A549 (cell line): ENCODE data around the gene CAPZA3. TPM values are rescaled to one million over a fixed set of nuclear protein-coding genes. Genes with fewer than 3 reads are reported as not detected.

ENCODE experiments used
- ATAC-seq, 2 experiments: fragments of 200-7000 bp in 1 of 2; fragments of >200 bp in 1 of 2; cut with Nextera tagmentation in 1 of 2; cut with Tn5 transposase in 1 of 2; 3 replicates each; pipeline versions ENCODE4 v1.8.0 to v1.9.1; 2018 to 2020; ENCODE audit warnings: mild to moderate bottlenecking in 1 of 2, moderate library complexity in 1 of 2
- CTCF ChIA-PET: fragments of 300-600 bp; sonication (Branson Sonifier 250); formaldehyde crosslinking; extraction: SDS; loops from one replicate; lab custom pipeline; 2021; ENCODE audit warnings: antibody characterized with exemption, inconsistent platforms; lab: Yijun Ruan, JAX
- POLR2A ChIA-PET: fragments of 350-600 bp; formaldehyde crosslinking; extraction: SDS; loops from one replicate; lab custom pipeline; 2021; ENCODE audit warnings: antibody characterized with exemption, inconsistent platforms; lab: Yijun Ruan, JAX
- DNase-seq, 2 experiments: peaks; one replicate each; pipeline versions ENCODE4 v3.0.0 to v3.0.0-alpha.2; 2011 to 2016; ENCODE audit warnings: low read depth in 1 of 2, low spot score in 1 of 2
- FAIRE-seq: peaks from 2 replicates; lab custom pipeline; 2011; peaks lifted over from hg19 to GRCh38; lab: Jason Lieb, UNC
- H3K27ac ChIP-seq, 2 experiments: fragments of >200 bp; sonication (Bioruptor Twin); formaldehyde crosslinking; 3 replicates each; pipeline ENCODE4 v1.5.1; 2016 to 2017
- H3K4me1 ChIP-seq: fragments of >200 bp; sonication (Bioruptor Twin); formaldehyde crosslinking; 3 replicates; pipeline ENCODE4 v1.6.1; 2016
- H3K4me2 ChIP-seq: fragments of >200 bp; sonication (Bioruptor Twin); formaldehyde crosslinking; 3 replicates; pipeline ENCODE4 v1.6.1; 2016
- H3K4me3 ChIP-seq: fragments of >200 bp; sonication (Bioruptor Twin); formaldehyde crosslinking; 3 replicates; pipeline ENCODE4 v1.5.1; 2016
- H3K9me3 ChIP-seq: fragments of >200 bp; sonication (Bioruptor Twin); formaldehyde crosslinking; 3 replicates; pipeline ENCODE4 v1.6.1; 2016
- BHLHE40 ChIP-seq: IDR thresholded peaks from 2 replicates; pipeline ENCODE4 v1.6.1; 2012; ENCODE audit warnings: low read depth, low read length, inconsistent platforms
- CEBPB ChIP-seq, 2 experiments: fragments of >200 bp in 1 of 2; sonication (Bioruptor Twin) in 1 of 2; formaldehyde crosslinking in 1 of 2; IDR thresholded peaks; 2 replicates each; pipeline ENCODE4 v1.6.1; 2012 to 2016
- CHD4 ChIP-seq: fragments of 200-600 bp; sonication (generic); IDR thresholded peaks from 2 replicates; pipeline ENCODE4 v1.6.1; 2016; ENCODE audit warnings: antibody characterized with exemption, mild to moderate bottlenecking, borderline replicate concordance
- EHF ChIP-seq: fragments of 250-450 bp; sonication (Bioruptor Pico); IDR thresholded peaks from 2 replicates; pipeline ENCODE4 v1.5.0; 2020; ENCODE audit warnings: mild to moderate bottlenecking
- FOSL2 ChIP-seq, 2 experiments: fragments of 450-650 bp in 1 of 2; fragments of >200 bp in 1 of 2; sonication (Bioruptor Twin) in 1 of 2; formaldehyde crosslinking; IDR thresholded peaks; 2 replicates each; pipeline versions ENCODE4 v1.5.0 to v1.6.1; 2016 to 2020; ENCODE audit warnings: mild to moderate bottlenecking in 1 of 2, moderate library complexity in 1 of 2
- JUNB ChIP-seq: fragments of >200 bp; sonication (Bioruptor Twin); formaldehyde crosslinking; IDR thresholded peaks from 2 replicates; pipeline ENCODE4 v1.6.1; 2016
- KDM5A ChIP-seq: fragments of 200-600 bp; sonication (generic); IDR thresholded peaks from 2 replicates; pipeline ENCODE4 v1.6.1; 2016; ENCODE audit warnings: antibody characterized with exemption, mild to moderate bottlenecking
- MYC ChIP-seq: IDR thresholded peaks from 2 replicates; pipeline ENCODE4 v1.6.1; 2012; ENCODE audit warnings: mild to moderate bottlenecking, inconsistent platforms, low read length, improper control_type of control experiment, borderline replicate concordance
- NPAS2 ChIP-seq: fragments of 250-450 bp; sonication (Bioruptor Pico); IDR thresholded peaks from 2 replicates; pipeline ENCODE4 v1.8.0; 2022; ENCODE audit warnings: mild to moderate bottlenecking, moderate library complexity, borderline replicate concordance
- PHF8 ChIP-seq: fragments of 200-600 bp; sonication (generic); IDR thresholded peaks from 2 replicates; pipeline ENCODE4 v1.6.1; 2016; ENCODE audit warnings: low read depth, mild to moderate bottlenecking, antibody characterized with exemption, moderate library complexity, borderline replicate concordance
- POLR2A ChIP-seq: IDR thresholded peaks from 2 replicates; pipeline ENCODE4 v1.6.1; 2012; ENCODE audit warnings: mild to moderate bottlenecking, low read length
- POLR2AphosphoS2 ChIP-seq: conservative IDR thresholded peaks from 2 replicates; pipeline ENCODE4 v1.6.1; 2012; ENCODE audit warnings: low read length, improper control_type of control experiment, inconsistent platforms
- RCOR1 ChIP-seq: fragments of 150-350 bp; IDR thresholded peaks from 2 replicates; pipeline ENCODE4 v1.6.1; 2014; ENCODE audit warnings: antibody characterized with exemption, low read length, low read depth
- RFX5 ChIP-seq: fragments of 450-650 bp; IDR thresholded peaks from 2 replicates; pipeline ENCODE4 v1.7.1; 2014; ENCODE audit warnings: antibody characterized with exemption, mild to moderate bottlenecking, moderate library complexity
- SREBF2 ChIP-seq: fragments of 450-650 bp; IDR thresholded peaks from 2 replicates; pipeline ENCODE4 v1.6.1; 2014; ENCODE audit warnings: mild to moderate bottlenecking, moderate library complexity
- TFCP2L1 ChIP-seq: fragments of 250-450 bp; sonication (Bioruptor Pico); IDR thresholded peaks from 2 replicates; pipeline ENCODE4 v1.5.0; 2021; ENCODE audit warnings: mild to moderate bottlenecking
- TP53 ChIP-seq: fragments of 250-450 bp; sonication (Bioruptor Pico); IDR thresholded peaks from 2 replicates; pipeline ENCODE4 v1.5.0; 2021; ENCODE audit warnings: mild to moderate bottlenecking, moderate library complexity
- WGBS: methylation state at CpG from one replicate; pipeline ENCODE4 v1.1.6; 2017; ENCODE audit errors: missing lambda C conversion rate; 5-methylcytosine and 5-hydroxymethylcytosine counted together
- polyA plus RNA-seq, 4 experiments: library from polyadenylated mRNA; depleted of rRNA in 3 of 4; stranded (reverse); fragments of >200 nt; fragmentation: RNase III in 1 of 4; extraction: RNeasy Plus Mini Kit Qiagen cat#74134 plus additional on column Dnase treatment in 1 of 4; gene quantifications; 2 replicates in 3 of 4; 3 replicates in 1 of 4; pipeline ENCODE4 v1.2.3, GENCODE V29; 2011 to 2017
- TF ChIP-seq, protein P1 (sequence below): IDR thresholded peaks from 2 replicates; pipeline ENCODE4 v1.6.1; 2012
- TF ChIP-seq, protein P2 (sequence below): fragments of >200 bp; sonication (Bioruptor Twin); formaldehyde crosslinking; IDR thresholded peaks from 3 replicates; pipeline ENCODE4 v1.6.1; 2016
- TF ChIP-seq, protein P3 (sequence below): fragments of >200 bp; sonication (Bioruptor Twin); formaldehyde crosslinking; IDR thresholded peaks from 3 replicates; pipeline ENCODE4 v1.5.1; 2016
- TF ChIP-seq, protein P4 (sequence below): fragments of 450-650 bp; IDR thresholded peaks from 2 replicates; pipeline ENCODE4 v1.6.1; 2014; ENCODE audit warnings: antibody characterized with exemption
- TF ChIP-seq, protein P5 (sequence below): IDR thresholded peaks from 2 replicates; pipeline ENCODE4 v1.6.1; 2012; ENCODE audit warnings: low read depth, borderline replicate concordance

Gene CAPZA3
- polyA plus RNA-seq, 2 of the 4 experiments (the other 2 are of a cell fraction), result not detected

DNA sequence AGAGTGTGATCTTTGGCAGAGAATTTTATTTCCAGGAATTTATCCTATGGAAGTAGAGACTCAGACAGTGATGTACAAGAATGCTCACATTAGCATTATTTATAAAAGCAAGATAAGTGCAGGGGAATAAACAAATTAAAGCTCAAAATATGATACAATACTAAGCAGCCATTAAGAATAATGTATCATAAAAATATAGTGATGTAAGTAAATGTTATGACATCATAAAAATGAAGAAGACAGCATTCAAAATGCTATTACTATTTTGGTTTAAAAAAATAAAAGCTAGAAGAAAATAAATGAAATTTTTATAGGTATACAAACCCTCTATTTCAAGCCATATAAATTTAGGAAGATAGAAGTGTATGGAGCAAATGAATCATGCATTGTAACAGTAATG lies 17.2 kb upstream of the CAPZA3 start:
- DNase-seq, result no peak
- Histone ChIP-seq H3K4me1 (0 out of 3 replicates have a peak, but pooled peaks cover 3% of the 10 kb centered on the region), H3K4me2 (no peak overlapping the region), H3K9me3 (no peaks in the 10 kb centered on the region), H3K27ac (no peak overlapping the region), H3K4me3 (no peak overlapping the region)
- CTCF ChIA-PET, result no interaction called here
- no peak for ATAC-seq
- TF ChIP-seq NPAS2 (CRISPR knock-in tag), result no peak
- no peak for TF ChIP-seq POLR2AphosphoS2
- TF ChIP-seq TFCP2L1 (CRISPR knock-in tag), result no peak
- TF ChIP-seq SREBF2, result no peak
- no peak for FAIRE-seq
- POLR2A ChIA-PET, result no interaction called here

DNA sequence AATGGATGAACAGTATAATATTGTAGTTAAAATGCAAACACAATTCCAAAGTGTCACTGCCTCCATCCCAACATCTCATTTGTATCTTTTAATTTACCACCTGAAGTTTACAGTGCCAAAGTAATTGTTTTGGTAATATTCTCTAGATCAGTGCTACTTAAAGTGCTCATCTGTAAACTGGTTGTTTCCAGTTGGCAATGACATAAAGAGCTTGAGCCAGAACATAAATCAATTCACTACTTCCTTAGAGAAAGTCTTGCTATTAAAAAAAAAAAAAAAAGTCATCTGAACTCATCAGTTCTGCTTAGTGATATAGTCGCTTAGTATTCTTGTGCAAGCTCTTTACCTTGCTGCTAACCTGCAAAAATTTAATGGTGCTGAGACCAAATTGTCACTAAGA lies 16.5 kb upstream of the CAPZA3 start:
- 48% methylated on average over 1 of the region's 1 CpG for WGBS
- ChIA-PET CTCF (no interaction called here), POLR2A (no interaction called here)
- ATAC-seq (no peak), FAIRE-seq (no peak), DNase-seq (no peak)
- H3K4me2 ChIP-seq, result no peak overlapping the region
- TF ChIP-seq, protein P1, sequence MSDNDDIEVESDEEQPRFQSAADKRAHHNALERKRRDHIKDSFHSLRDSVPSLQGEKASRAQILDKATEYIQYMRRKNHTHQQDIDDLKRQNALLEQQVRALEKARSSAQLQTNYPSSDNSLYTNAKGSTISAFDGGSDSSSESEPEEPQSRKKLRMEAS, result no peak
- TF ChIP-seq POLR2AphosphoS2 (no peak), PHF8 (no peak)
- TF ChIP-seq, protein P2, sequence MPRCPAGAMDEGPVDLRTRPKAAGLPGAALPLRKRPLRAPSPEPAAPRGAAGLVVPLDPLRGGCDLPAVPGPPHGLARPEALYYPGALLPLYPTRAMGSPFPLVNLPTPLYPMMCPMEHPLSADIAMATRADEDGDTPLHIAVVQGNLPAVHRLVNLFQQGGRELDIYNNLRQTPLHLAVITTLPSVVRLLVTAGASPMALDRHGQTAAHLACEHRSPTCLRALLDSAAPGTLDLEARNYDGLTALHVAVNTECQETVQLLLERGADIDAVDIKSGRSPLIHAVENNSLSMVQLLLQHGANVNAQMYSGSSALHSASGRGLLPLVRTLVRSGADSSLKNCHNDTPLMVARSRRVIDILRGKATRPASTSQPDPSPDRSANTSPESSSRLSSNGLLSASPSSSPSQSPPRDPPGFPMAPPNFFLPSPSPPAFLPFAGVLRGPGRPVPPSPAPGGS, result no peak
- 0 out of 3 replicates have a peak, but pooled peaks cover 3% of the 10 kb centered on the region for H3K4me1 ChIP-seq
- no peak overlapping the region for H3K27ac ChIP-seq
- H3K4me3 ChIP-seq, result no peak overlapping the region
- no peaks in the 10 kb centered on the region for H3K9me3 ChIP-seq

DNA sequence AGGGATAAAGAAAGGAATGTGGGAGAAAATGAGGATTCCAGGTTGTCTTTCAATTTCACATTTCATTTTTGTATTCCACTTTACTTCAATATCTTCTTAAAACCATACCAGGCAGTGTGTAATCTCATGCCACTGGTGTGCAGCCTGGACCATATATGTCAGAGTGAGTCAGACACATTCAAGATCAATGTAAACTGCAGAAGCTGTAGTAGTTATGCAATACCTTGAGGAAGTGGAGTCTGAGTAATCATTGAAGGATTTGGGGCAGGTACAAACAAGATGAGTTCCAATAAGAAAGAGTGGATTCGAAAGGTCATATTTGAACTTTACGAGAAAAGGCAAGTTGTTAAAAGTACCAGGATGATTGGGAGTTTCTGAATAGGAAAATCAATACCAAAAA lies 14.2 kb upstream of the CAPZA3 start:
- DNase-seq (peak; percentile 16 to 55), FAIRE-seq (peak; percentile 63), ATAC-seq (peak in 1 of 2 experiments; percentile 59; a peak in 2 of 6 replicates)
- POLR2A ChIA-PET, result no interaction called here
- no peak for TF ChIP-seq TP53 (CRISPR knock-in tag)
- TF ChIP-seq KDM5A, result no peak
- TF ChIP-seq MYC, result no peak
- TF ChIP-seq FOSL2 (IDR thresholded peaks at IDR 0.05), result peak; percentile 38; the same call in 1 of the 2 replicates
- 0 out of 2 replicates have a peak, but pooled peaks have one; percentile 11 for TF ChIP-seq FOSL2 (CRISPR knock-in tag; IDR thresholded peaks at IDR 0.05)
- no peak for TF ChIP-seq NPAS2 (CRISPR knock-in tag)
- TF ChIP-seq SREBF2, result no peak
- peak; percentile 32 to 73; a peak in 3 of 4 replicates for TF ChIP-seq CEBPB (IDR thresholded peaks at IDR 0.05)
- no peak for TF ChIP-seq TFCP2L1 (CRISPR knock-in tag)
- TF ChIP-seq JUNB, result peak; percentile 30; the same call in 1 of the 2 replicates
- TF ChIP-seq, protein P3, sequence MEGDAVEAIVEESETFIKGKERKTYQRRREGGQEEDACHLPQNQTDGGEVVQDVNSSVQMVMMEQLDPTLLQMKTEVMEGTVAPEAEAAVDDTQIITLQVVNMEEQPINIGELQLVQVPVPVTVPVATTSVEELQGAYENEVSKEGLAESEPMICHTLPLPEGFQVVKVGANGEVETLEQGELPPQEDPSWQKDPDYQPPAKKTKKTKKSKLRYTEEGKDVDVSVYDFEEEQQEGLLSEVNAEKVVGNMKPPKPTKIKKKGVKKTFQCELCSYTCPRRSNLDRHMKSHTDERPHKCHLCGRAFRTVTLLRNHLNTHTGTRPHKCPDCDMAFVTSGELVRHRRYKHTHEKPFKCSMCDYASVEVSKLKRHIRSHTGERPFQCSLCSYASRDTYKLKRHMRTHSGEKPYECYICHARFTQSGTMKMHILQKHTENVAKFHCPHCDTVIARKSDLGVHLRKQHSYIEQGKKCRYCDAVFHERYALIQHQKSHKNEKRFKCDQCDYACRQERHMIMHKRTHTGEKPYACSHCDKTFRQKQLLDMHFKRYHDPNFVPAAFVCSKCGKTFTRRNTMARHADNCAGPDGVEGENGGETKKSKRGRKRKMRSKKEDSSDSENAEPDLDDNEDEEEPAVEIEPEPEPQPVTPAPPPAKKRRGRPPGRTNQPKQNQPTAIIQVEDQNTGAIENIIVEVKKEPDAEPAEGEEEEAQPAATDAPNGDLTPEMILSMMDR, result no peak
- H3K4me3 ChIP-seq, result no peak overlapping the region
- H3K27ac ChIP-seq, result no peak overlapping the region
- 0 out of 3 replicates have a peak, but pooled peaks cover 3% of the 10 kb centered on the region for H3K4me1 ChIP-seq
- no peaks in the 10 kb centered on the region for H3K9me3 ChIP-seq
- CTCF ChIA-PET, result no interaction called here
- WGBS, result 22% methylated on average over 2 of the region's 2 CpGs
- 0 out of 3 replicates have a peak overlapping the region, but pooled peaks have one; percentile 11 for H3K4me2 ChIP-seq

DNA sequence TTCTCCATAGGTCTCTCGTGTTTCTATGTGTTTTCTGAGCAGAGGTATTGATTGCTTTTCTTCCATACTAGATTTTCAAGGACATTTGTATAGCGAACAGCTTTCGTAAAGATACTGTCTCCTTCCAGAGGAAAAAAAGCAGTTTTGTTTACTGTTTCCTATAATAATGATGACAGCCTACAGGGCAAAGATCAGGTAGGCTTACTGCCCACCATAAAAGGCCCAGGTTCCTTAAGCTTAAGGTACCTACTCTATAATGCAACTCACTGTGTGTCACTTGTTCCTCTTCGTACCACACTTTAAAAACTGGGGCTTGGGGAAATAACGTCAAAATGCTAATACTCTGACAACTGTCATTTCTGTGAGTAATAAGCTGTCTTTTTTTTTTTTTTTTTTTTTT lies 6.8 kb upstream of the CAPZA3 start:
- ChIA-PET CTCF (no interaction called here), POLR2A (no interaction called here)
- no peak for TF ChIP-seq FOSL2 (IDR thresholded peaks at IDR 0.05)
- TF ChIP-seq FOSL2 (CRISPR knock-in tag; IDR thresholded peaks at IDR 0.05), result no peak
- no peak for TF ChIP-seq RFX5
- no peak for TF ChIP-seq EHF (CRISPR knock-in tag)
- no peak for TF ChIP-seq BHLHE40
- no peak for TF ChIP-seq CHD4
- TF ChIP-seq JUNB, result no peak
- TF ChIP-seq, protein P4, sequence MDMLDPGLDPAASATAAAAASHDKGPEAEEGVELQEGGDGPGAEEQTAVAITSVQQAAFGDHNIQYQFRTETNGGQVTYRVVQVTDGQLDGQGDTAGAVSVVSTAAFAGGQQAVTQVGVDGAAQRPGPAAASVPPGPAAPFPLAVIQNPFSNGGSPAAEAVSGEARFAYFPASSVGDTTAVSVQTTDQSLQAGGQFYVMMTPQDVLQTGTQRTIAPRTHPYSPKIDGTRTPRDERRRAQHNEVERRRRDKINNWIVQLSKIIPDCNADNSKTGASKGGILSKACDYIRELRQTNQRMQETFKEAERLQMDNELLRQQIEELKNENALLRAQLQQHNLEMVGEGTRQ, result no peak
- no peak for TF ChIP-seq RCOR1
- TF ChIP-seq, protein P5, sequence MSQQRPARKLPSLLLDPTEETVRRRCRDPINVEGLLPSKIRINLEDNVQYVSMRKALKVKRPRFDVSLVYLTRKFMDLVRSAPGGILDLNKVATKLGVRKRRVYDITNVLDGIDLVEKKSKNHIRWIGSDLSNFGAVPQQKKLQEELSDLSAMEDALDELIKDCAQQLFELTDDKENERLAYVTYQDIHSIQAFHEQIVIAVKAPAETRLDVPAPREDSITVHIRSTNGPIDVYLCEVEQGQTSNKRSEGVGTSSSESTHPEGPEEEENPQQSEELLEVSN, result no peak
- TF ChIP-seq POLR2A, result no peak
- TF ChIP-seq, protein P3, result no peak
- DNase-seq, result no peak
- ATAC-seq, result no peak
- H3K4me2 ChIP-seq, result no peak overlapping the region
- no peak overlapping the region for H3K4me3 ChIP-seq
- no peak overlapping the region for H3K27ac ChIP-seq
- H3K4me1 ChIP-seq, result no peaks in the 10 kb centered on the region
- no peak for FAIRE-seq
- H3K9me3 ChIP-seq, result peaks cover 5% of the 10 kb centered on the region; the same call in 1 of the 3 replicates
- WGBS, result 49% methylated on average over 5 of the region's 5 CpGs
